Eye (tissue), 1 donor: Measurements from ENCODE around the gene TRIOBP.

Source experiments
- DNase-seq: peaks from one replicate; pipeline ENCODE4 v3.0.0-alpha.2; 2015

Gene TRIOBP

DNA sequence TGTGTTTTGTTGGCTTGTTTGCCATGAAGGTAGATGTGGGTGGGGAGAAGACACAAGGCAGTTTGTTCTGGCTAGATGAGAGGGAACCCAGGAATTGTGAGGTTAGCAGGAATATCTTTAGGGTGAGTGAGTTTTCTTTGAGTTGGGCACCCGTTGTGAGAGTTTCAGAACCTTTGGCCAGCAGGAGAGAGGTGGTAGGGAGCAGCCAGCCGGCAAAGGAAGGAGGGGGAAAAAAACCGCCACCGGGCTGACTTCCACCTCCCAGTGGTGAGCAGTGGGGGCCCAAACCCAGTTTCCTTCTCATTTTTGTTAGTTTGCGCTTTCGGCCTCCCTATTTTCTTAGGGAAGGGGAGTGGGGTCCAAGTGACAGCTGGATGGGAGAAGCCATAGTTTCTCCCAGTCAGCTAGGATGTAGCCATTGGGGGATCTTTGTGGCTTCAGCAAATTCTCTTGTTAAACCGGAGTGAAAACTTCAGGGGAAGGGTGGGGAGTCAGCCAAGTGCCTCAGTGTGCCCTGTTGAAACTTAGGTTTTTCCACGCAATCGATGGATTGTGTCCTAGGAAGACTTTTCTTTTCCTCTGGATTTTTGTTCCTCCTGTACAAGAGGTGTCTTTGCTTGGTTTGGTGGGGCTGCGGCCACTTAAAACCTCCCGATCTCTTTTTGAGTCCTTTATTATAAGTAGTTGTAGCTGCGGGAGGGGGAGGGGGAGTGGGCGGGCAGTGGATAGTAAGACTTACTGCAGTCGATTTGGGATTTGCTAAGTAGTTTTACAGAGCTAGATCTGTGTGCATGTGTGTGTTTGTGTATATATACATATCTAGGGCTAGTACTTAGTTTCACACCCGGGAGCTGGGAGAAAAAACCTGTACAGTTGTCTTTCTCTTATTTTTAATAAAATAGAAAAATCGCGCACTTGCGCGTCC lies 109.8 kb downstream of the TRIOBP start:
- peak; percentile 60 for DNase-seq

GRCh38 chr22:37807410-37808293 lies 110.8 kb downstream of the TRIOBP start, which contains the start of gene GCAT:
Gene GCAT, plus strand, starts transcription at chr22:37807934. Its CDS starts 34 bp downstream, at chr22:37807968.
- peak; percentile 98 for DNase-seq

GRCh38 chr22:37808294-37808657 lies 111.4 kb downstream of the TRIOBP start:
- no peak for DNase-seq

DNA sequence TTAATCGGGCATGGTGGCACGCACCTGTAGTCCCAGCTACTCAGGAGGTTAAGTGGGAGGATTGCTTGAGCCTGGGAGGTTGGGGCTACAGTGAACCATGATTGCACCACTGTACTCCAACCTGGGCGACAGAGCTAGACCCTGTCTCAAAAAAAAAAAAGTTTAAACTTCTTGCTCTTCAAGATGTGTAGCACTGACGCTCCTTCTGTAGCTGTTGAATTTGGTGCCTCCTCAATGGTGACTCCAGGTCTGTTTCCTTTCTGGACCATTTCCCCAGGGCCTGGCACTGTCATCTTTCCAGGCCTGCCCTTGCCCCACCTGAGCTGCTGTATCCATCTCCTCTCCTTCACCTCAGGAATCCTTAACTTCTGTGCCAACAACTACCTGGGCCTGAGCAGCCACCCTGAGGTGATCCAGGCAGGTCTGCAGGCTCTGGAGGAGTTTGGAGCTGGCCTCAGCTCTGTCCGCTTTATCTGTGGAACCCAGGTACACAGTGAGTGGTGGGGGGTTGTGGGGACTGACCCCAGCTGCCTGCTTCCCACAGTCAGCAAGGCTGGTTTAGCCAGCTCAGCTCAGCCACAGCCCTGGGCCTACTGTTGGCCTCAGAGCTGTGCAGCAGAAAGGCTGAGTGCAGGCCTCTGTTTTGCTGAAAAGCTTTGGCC lies 113.0 kb downstream of the TRIOBP start:
- no peak for DNase-seq

GRCh38 chr22:37811867-37812266 lies 115.0 kb downstream of the TRIOBP start:
- DNase-seq, result no peak

DNA sequence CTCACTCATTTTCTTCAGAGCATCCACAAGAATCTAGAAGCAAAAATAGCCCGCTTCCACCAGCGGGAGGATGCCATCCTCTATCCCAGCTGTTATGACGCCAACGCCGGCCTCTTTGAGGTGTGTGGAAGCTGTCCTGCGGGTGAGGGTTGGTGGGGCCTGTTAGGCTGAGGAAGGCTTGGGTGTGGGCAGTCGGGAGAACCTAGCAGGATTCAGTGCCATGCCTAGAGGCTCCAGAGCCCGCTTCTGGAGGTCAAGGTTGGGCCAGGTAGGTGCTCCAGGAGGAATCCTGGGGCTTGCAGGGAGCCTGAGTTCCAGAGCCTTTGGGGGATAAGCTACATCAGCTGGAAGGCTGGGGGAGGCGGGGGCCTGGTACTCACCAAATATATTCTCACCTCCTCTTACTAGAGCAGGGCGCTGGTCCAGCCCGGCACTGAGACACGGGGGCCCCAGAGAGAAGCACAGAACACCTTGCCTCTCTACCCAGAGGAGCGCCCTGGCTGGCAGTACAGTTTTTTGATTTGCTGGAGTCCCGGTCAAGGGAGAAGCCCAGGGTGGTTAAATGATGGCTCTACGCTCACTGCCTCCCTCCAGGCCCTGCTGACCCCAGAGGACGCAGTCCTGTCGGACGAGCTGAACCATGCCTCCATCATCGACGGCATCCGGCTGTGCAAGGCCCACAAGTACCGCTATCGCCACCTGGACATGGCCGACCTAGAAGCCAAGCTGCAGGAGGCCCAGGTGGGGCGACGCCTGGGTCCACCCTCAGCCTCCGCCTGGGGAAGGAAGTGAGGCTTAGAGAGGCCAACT lies 116.2 kb downstream of the TRIOBP start:
- no peak for DNase-seq

- no peak for DNase-seq
These were observed 118.7 kb downstream of the TRIOBP start for GRCh38 chr22:37815593-37815992.

DNA sequence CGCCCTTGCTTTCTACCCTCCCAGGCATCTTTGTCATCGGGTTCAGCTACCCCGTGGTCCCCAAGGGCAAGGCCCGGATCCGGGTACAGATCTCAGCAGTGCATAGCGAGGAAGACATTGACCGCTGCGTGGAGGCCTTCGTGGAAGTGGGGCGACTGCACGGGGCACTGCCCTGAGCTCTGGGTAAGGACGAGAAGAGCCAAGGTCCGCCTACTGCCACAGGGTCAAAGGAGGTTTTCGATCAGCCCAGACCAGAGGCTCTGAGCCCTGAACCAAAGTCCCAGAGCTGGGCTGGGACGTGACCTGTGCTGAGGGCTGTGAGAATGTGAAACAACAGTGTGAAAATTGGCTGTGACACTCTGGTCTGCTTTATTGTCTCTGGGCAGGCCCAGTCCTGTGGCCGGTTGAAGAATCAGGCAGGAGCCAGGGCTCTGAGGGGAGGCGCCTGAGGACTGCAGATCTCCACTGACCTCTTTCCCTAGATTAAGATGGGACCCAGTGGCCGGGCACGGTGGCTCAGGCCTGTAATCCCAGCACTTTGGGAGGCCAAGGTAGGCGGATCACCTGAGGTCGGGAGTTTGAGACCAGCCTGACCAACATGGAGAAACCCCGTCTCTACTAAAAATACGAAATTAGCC lies 119.8 kb downstream of the TRIOBP start:
- no peak for DNase-seq

DNA sequence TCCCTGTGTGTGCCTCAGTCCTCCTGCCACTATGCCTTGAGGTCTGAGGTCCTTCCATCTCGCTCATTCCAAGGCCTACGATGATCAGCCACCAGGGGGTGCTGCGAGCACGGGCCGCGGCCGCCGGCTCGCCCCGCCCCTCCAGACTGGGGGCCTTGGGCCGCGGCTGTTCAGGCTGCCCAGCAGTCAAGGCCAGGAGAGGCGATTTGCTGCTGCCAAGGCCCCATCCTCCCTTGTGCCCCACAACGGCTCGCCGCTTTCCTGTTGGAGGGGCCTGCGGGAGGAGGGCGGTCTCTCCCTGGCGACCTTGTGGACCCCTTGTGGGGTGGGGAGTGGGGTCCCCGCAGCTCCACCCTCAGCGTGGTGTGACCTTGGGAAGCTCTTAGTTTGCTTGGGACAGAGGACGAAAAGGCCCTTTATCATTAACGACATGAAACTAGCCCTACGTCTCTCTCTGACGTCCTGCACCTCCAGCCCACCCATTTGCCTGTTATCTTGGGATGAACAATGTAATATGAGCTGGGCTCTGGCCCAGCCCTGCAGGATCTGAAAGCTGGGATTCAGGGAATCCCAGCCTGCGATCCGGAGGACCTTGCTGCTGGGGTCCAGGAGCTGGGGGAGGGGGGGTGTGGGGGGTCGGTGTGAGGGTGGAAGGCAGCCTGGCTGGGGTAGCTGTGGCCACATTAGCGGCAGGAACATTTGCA lies 121.0 kb downstream of the TRIOBP start:
- DNase-seq, result peak; percentile 93

DNA sequence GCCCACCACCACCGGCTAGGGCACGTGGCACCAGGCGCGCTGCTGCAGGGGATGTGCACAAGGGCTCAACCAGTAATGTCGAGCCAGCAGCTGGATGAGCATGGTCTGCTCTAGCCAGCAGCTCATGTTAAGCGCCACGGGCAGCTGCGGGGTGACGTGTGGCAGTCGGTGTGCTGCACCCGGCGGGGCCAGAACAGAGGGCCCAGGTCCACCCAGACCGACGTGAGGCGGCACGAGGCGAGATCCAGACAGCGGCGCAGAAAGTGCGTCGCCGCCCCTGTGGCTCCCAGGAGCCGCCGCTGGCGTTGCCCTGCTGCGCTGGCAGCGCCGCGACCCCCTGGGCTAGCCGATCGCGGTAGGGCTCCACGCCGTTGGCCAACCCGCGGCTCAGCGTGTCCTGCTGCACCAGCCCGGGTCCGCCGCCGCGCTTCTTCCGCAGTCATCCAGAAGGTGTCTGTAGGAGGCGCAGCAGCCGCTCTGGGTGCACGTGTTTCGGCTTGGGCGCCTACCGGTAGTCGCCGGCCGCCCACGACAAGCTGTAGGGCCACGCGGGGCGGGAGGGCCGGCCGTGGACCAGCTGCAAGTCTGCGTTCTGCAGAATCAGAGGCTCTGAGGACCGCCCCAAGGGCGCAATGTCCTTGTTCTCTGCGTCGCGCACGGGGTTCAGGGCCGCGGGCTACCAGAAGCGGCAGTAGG lies 121.7 kb downstream of the TRIOBP start:
- DNase-seq, result peak; percentile 80

- DNase-seq, result no peak
These were observed 122.2 kb downstream of the TRIOBP start for GRCh38 chr22:37819105-37819433.

GRCh38 chr22:37820350-37820749 lies 123.5 kb downstream of the TRIOBP start:
- DNase-seq, result no peak

GRCh38 chr22:37822079-37822833 lies 125.4 kb downstream of the TRIOBP start:
- no peak for DNase-seq

DNA sequence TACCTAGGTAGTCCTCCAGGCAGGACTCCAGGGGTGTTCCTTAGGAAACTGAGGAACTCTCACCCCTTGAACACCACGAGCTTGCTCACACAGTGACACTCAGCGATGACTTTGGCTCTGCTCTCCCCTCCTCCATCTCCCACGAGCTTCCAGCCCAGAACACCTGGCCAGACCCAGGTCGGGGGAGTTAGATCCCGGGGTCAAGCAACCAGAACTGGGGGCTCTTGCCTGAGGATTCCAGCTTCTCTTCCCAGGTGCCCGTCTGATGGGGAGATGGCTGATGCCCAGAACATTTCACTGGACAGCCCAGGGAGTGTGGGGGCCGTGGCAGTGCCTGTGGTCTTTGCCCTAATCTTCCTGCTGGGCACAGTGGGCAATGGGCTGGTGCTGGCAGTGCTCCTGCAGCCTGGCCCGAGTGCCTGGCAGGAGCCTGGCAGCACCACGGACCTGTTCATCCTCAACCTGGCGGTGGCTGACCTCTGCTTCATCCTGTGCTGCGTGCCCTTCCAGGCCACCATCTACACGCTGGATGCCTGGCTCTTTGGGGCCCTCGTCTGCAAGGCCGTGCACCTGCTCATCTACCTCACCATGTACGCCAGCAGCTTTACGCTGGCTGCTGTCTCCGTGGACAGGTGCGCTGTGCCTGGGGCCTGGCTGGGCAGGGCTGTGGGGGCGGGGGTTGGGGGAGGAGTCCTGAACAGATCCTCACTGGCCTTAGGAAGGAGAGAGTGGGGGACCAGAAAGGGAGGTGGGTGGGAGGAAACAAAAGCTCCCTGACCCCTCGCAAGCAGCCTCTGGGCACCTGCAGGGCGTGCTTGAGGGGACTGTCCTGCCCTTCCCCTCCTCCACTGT lies 126.5 kb downstream of the TRIOBP start, which contains the start of gene GALR3:
Gene GALR3 (plus strand): TSS at position 249 of the 852 bp plus-strand sequence. CDS start 25 bp downstream, at position 274.
- no peak for DNase-seq

DNA sequence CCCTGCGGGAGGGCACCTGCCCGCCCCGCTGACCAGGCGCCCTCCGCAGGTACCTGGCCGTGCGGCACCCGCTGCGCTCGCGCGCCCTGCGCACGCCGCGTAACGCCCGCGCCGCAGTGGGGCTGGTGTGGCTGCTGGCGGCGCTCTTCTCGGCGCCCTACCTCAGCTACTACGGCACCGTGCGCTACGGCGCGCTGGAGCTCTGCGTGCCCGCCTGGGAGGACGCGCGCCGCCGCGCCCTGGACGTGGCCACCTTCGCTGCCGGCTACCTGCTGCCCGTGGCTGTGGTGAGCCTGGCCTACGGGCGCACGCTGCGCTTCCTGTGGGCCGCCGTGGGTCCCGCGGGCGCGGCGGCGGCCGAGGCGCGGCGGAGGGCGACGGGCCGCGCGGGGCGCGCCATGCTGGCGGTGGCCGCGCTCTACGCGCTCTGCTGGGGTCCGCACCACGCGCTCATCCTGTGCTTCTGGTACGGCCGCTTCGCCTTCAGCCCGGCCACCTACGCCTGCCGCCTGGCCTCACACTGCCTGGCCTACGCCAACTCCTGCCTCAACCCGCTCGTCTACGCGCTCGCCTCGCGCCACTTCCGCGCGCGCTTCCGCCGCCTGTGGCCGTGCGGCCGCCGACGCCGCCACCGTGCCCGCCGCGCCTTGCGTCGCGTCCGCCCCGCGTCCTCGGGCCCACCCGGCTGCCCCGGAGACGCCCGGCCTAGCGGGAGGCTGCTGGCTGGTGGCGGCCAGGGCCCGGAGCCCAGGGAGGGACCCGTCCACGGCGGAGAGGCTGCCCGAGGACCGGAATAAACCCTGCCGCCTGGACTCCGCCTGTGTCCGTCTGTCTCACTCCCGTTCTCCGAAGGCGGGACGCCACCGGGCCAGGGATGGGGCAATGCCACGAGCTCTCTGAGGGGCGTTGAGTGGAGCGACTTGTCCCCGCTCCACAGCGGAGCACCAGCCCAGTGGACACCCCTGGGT lies 128.1 kb downstream of the TRIOBP start:
- peak; percentile 39 for DNase-seq
